Measurements from ENCODE around the gene HRC.
"Not testable (repeated sequence)": the region's sequence is repeated elsewhere in the genome, so short reads cannot be mapped to it uniquely, and the experiment has no call there.

The HRC gene

GRCh38 chr19:49157445-49158224, 2.4 kb upstream of the HRC start, which contains the start of gene TRPM4:
TSS of gene TRPM4 (plus strand) at chr19:49157792. CDS start at chr19:49157867, 75 bp downstream.
- peak; percentile 29 for DNase-seq

GRCh38 chr19:49155820-49156346, 687 bp upstream of the HRC start:
- no peak for DNase-seq

- DNase-seq = no peak
These were observed 917 bp downstream of the HRC start for GRCh38 chr19:49154279-49154678.

- no peak for DNase-seq
These were observed 1.9 kb downstream of the HRC start for GRCh38 chr19:49153167-49153809.

GRCh38 chr19:49152119-49152550, 3.1 kb downstream of the HRC start:
- no peak for DNase-seq

GRCh38 chr19:49151267-49152118, 3.7 kb downstream of the HRC start:
- DNase-seq = no peak

- DNase-seq = no peak
These were observed 4.3 kb downstream of the HRC start for GRCh38 chr19:49150944-49151243.

GRCh38 chr19:49150106-49150943, 4.9 kb downstream of the HRC start:
- peak; percentile 63 for DNase-seq

- peak; percentile 64 for DNase-seq
These were observed 5.5 kb downstream of the HRC start for GRCh38 chr19:49149652-49150105.

GRCh38 chr19:49148784-49149651, 6.2 kb downstream of the HRC start:
- peak; percentile 80 for DNase-seq

GRCh38 chr19:49148044-49148682, 7.0 kb downstream of the HRC start:
- DNase-seq = no peak

GRCh38 chr19:49146408-49146770, 8.8 kb downstream of the HRC start:
- DNase-seq = not testable (repeated sequence)

- DNase-seq = peak; percentile 90
These were observed 9.4 kb downstream of the HRC start for GRCh38 chr19:49145573-49146407.

GRCh38 chr19:49142866-49143335, 12.3 kb downstream of the HRC start:
- peak; percentile 71 for DNase-seq

GRCh38 chr19:49141352-49141751, 13.8 kb downstream of the HRC start:
- no peak for DNase-seq

- DNase-seq = no peak
These were observed 14.2 kb downstream of the HRC start for GRCh38 chr19:49140951-49141350.

- DNase-seq = no peak
These were observed 18.4 kb downstream of the HRC start for GRCh38 chr19:49136771-49137171.

- no peak for DNase-seq
These were observed 19.5 kb downstream of the HRC start for GRCh38 chr19:49135686-49136085.

- no peak for DNase-seq
These were observed 21.4 kb downstream of the HRC start for GRCh38 chr19:49133621-49134454.

Measured in NCI-H1694 treated with DMSO at 0.1 percent for 48 hours (cell line).